Measurements from ENCODE around the gene LRIG1. TPM values are rescaled to one million over a fixed set of nuclear protein-coding genes. Genes with fewer than 3 reads are reported as not detected.

The LRIG1 gene, protein sequence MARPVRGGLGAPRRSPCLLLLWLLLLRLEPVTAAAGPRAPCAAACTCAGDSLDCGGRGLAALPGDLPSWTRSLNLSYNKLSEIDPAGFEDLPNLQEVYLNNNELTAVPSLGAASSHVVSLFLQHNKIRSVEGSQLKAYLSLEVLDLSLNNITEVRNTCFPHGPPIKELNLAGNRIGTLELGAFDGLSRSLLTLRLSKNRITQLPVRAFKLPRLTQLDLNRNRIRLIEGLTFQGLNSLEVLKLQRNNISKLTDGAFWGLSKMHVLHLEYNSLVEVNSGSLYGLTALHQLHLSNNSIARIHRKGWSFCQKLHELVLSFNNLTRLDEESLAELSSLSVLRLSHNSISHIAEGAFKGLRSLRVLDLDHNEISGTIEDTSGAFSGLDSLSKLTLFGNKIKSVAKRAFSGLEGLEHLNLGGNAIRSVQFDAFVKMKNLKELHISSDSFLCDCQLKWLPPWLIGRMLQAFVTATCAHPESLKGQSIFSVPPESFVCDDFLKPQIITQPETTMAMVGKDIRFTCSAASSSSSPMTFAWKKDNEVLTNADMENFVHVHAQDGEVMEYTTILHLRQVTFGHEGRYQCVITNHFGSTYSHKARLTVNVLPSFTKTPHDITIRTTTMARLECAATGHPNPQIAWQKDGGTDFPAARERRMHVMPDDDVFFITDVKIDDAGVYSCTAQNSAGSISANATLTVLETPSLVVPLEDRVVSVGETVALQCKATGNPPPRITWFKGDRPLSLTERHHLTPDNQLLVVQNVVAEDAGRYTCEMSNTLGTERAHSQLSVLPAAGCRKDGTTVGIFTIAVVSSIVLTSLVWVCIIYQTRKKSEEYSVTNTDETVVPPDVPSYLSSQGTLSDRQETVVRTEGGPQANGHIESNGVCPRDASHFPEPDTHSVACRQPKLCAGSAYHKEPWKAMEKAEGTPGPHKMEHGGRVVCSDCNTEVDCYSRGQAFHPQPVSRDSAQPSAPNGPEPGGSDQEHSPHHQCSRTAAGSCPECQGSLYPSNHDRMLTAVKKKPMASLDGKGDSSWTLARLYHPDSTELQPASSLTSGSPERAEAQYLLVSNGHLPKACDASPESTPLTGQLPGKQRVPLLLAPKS
- 4.9 and 5.9 TPM in 2 replicates for total RNA-seq (2013; cell fraction: nucleolus; rRNA removed)
- total RNA-seq (2014; rRNA removed) (10.5 and 11.8 TPM in 2 replicates), total RNA-seq (2014; rRNA removed; fragmentation: Illumina TruSeq; extraction: Trizol) (5.8 and 6.5 TPM in 2 replicates), total RNA-seq (2021) (11.2 and 12.5 TPM in 2 replicates), polyA plus RNA-seq (2011; rRNA removed) (12.3 and 16.4 TPM in 2 replicates), polyA plus RNA-seq (2014; fragmentation: Illumina TruSeq; extraction: Trizol) (11.4 and 15.6 TPM in 2 replicates), polyA plus RNA-seq (2014; fragmentation: Nextera tagmentation; extraction: Ambion mirVana) (1 to 10 TPM in 1 of 2 experiments, under 1 TPM in 1; 0.84 to 2.5 TPM), polyA plus RNA-seq (2014; rRNA removed) (7.2 and 9.7 TPM in 2 replicates), polyA plus RNA-seq (2016; fragmentation: Nextera tagmentation; extraction: Ambion mirVana) (1 to 10 TPM; 4.5 to 5.2 TPM), polyA minus RNA-seq (2011; rRNA and poly(A)+ RNA removed) (44.8 and 51.0 TPM in 2 replicates), Bru-seq, nascent RNA (percentile 65 among the genes with signal in this experiment), BruChase-seq, experiment 1, labeled RNA remaining after a 6-hour chase (percentile 61 among the genes with signal in this experiment), BruChase-seq, experiment 2, labeled RNA remaining after a 2-hour chase (percentile 59 among the genes with signal in this experiment)
- polyA plus RNA-seq (2011; ENCODE audit: low read depth) = 12.4 TPM
- polyA plus RNA-seq (2011; cell fraction: cytosol; rRNA removed) = 17.1 and 18.0 TPM in 2 replicates
- polyA plus RNA-seq (2011; cell fraction: nucleus; rRNA removed) = 52.5 and 61.5 TPM in 2 replicates
- polyA plus RNA-seq (2012) = 8.3 and 10.2 TPM in 2 replicates
- polyA minus RNA-seq (2011; cell fraction: cytosol; rRNA and poly(A)+ RNA removed) = 13.2 and 15.9 TPM in 2 replicates
- 33.5 and 46.4 TPM in 2 replicates for polyA minus RNA-seq (2011; cell fraction: nucleus; rRNA and poly(A)+ RNA removed)
- long read RNA-seq, experiment 1, partial matches to known transcripts = 1 of 4 reads
- long read RNA-seq, experiment 1, other reads (novel, unspliced or antisense) = 3 of 4 reads
- long read RNA-seq, experiment 2, partial matches to known transcripts = 17 of 25 reads
- long read RNA-seq, experiment 2, other reads (novel, unspliced or antisense) = 8 of 25 reads

DNA sequence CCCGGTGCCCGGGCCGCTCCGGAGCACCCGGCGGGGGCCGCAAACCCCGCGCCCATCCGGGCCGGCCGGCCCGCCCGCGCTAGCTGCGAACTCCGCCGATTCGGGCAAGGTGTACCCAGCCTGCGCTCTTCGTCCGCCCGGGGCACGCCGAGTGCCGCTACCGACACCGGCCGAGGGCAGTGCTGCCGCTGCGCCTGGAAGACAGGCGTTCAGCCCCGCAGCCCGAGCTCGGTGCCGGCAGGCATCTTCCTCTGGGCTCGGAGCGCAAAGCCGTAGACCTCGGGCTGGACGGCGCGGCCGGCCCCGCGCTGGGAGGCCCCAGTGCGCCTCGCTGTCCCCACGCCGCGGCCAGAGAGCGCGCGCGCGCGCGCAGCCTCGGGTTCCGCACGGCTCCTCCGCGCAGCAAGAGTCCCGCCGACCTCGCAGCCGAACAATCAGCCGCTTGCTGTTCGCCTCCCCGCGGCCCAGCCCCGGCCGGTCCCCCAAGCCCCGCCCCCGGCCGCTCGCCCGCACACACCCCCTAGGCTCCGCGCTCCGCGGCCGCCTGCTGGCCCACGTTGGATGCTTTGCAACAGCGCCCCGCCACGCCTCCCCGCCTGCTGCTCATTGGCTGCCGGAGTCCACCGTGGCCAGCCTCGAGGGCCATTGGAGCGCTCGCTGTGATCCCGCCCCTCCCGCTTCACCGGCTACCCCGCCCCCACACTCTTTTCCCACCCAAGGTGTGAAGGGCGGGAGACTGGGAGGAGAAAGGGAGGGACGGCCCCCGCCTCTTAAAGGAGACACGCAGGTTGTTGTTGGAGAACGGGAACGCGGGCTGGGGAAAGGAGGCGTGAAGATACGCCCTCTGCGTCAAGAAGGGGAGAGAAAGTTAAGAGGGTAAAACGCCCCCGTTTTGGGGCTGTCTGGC is at the start of gene LRIG1:
TSS of gene LRIG1 (minus strand) at position 447 of the 907 bp plus-strand sequence. CDS start 615 bp downstream, outside the sequence.
- no peaks in the 10 kb centered on the region for H3K36me3 ChIP-seq (ENCODE audit: control insufficient read depth in 2 of 2, insufficient read depth in 2 of 2, low read length in 1 of 2)
- H3K4me2 ChIP-seq (ENCODE audit: control insufficient read depth, insufficient read depth) = peak within 1 kb of the TSS; percentile 84
- CTCF ChIA-PET = no interaction called here
- peaks cover 9% of the 10 kb centered on the region for H3K79me2 ChIP-seq (ENCODE audit: control insufficient read depth, insufficient read depth, low read length)
- FAIRE-seq (peak; percentile 85), ATAC-seq (peak; percentile 96), DNase-seq (ENCODE audit: low read depth, low spot score) (peak; percentile 68)
- SMC1A ChIA-PET (ENCODE audit: uncharacterized antibody, unreplicated experiment) = no interaction called here
- intact Hi-C loops (cut with micrococcal nuclease; ENCODE audit: unreplicated experiment) = loop anchor here (1.0 to 10.0 kb wide), 3 partner anchors 93 to 314 kb away; no protein-coding TSS in a partner anchor
- in situ Hi-C loops (cut with MboI) = no loop called here
- H3K9me3 ChIP-seq (replicated peaks; ENCODE audit: control insufficient read depth, insufficient read depth, low read length) = no peaks in the 10 kb centered on the region
- no peaks in the 10 kb centered on the region for H4K20me1 ChIP-seq (ENCODE audit: control insufficient read depth, insufficient read depth)
- peak within 1 kb of the TSS; percentile 64 for H3K4me3 ChIP-seq
- RAD21 ChIA-PET (ENCODE audit: unreplicated experiment) = no interaction called here
- H3K27ac ChIP-seq (ENCODE audit: control insufficient read depth, insufficient read depth) = no peak within 1 kb of the TSS
- POLR2A ChIA-PET = no interaction called here
- peak within 1 kb of the TSS; percentile 81 for H2AFZ ChIP-seq (ENCODE audit: control insufficient read depth, low read depth, low read length)
- peaks cover 4% of the 10 kb centered on the region; the same call in 1 of the 2 replicates for H3K4me1 ChIP-seq (ENCODE audit: control insufficient read depth, insufficient read depth, low read length)
- peak within 1 kb of the TSS; percentile 61; the same call in 1 of the 2 replicates for H3K9ac ChIP-seq (ENCODE audit: control insufficient read depth, insufficient read depth, low read length)
- BruUV-seq (replicated peaks) = no TSS peak
- H3K27me3 ChIP-seq (replicated peaks in 1 of 2; ENCODE audit: control insufficient read depth in 2 of 2, insufficient read depth in 2 of 2, low read length in 1 of 2) = peaks cover 2 to 4% of the 10 kb centered on the region in 2 experiments; a peak in 3 of 4 replicates
- 2% methylated on average over 71 of the region's 109 CpGs for WGBS (ENCODE audit: insufficient coverage, insufficient replicate concordance, low lambda C conversion rate, missing lambda C conversion rate)
- peak; percentile 84 for TF ChIP-seq POLR2A (IDR thresholded peaks at IDR 0.05; ENCODE audit: low read depth, low read length)
- peak; percentile 73 for TF ChIP-seq IKZF1 (conservative IDR thresholded peaks at IDR 0.05)
- TF ChIP-seq MEF2B (IDR thresholded peaks at IDR 0.05; ENCODE audit: partially characterized antibody, poor library complexity, severe bottlenecking) = peak; percentile 23
- no peak for TF ChIP-seq PML (IDR thresholded peaks at IDR 0.05; ENCODE audit: low read length)
- TF ChIP-seq LARP7 (IDR thresholded peaks at IDR 0.05) = peak; percentile 77
- no peak for TF ChIP-seq CHD4 (IDR thresholded peaks at IDR 0.05)
- peak; percentile 80 for TF ChIP-seq SMARCA5 (IDR thresholded peaks at IDR 0.05)
- TF ChIP-seq, protein P1, sequence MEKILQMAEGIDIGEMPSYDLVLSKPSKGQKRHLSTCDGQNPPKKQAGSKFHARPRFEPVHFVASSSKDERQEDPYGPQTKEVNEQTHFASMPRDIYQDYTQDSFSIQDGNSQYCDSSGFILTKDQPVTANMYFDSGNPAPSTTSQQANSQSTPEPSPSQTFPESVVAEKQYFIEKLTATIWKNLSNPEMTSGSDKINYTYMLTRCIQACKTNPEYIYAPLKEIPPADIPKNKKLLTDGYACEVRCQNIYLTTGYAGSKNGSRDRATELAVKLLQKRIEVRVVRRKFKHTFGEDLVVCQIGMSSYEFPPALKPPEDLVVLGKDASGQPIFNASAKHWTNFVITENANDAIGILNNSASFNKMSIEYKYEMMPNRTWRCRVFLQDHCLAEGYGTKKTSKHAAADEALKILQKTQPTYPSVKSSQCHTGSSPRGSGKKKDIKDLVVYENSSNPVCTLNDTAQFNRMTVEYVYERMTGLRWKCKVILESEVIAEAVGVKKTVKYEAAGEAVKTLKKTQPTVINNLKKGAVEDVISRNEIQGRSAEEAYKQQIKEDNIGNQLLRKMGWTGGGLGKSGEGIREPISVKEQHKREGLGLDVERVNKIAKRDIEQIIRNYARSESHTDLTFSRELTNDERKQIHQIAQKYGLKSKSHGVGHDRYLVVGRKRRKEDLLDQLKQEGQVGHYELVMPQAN (conservative IDR thresholded peaks at IDR 0.05) = peak; percentile 50; the same call in 1 of the 2 replicates
- TF ChIP-seq HDAC6 (IDR thresholded peaks at IDR 0.05; ENCODE audit: unreplicated experiment) = peak; percentile 64
- TF ChIP-seq RAD21 (IDR thresholded peaks at IDR 0.05; ENCODE audit: insufficient read depth, low read depth, low read length) = peak; percentile 47
- peak; percentile 29 for TF ChIP-seq FOS (IDR thresholded peaks at IDR 0.05; ENCODE audit: borderline replicate concordance, extremely low read depth, insufficient read length)
- TF ChIP-seq, protein P2, sequence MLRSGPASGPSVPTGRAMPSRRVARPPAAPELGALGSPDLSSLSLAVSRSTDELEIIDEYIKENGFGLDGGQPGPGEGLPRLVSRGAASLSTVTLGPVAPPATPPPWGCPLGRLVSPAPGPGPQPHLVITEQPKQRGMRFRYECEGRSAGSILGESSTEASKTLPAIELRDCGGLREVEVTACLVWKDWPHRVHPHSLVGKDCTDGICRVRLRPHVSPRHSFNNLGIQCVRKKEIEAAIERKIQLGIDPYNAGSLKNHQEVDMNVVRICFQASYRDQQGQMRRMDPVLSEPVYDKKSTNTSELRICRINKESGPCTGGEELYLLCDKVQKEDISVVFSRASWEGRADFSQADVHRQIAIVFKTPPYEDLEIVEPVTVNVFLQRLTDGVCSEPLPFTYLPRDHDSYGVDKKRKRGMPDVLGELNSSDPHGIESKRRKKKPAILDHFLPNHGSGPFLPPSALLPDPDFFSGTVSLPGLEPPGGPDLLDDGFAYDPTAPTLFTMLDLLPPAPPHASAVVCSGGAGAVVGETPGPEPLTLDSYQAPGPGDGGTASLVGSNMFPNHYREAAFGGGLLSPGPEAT (IDR thresholded peaks at IDR 0.05; ENCODE audit: low read depth) = peak; percentile 66
